Measurements from ENCODE around the gene EPYC. TPM values are rescaled to one million over a fixed set of nuclear protein-coding genes. Genes with fewer than 3 reads are reported as not detected.

The EPYC gene
- total and polyA plus RNA-seq, 2 experiments from 2014 or later: not detected

DNA sequence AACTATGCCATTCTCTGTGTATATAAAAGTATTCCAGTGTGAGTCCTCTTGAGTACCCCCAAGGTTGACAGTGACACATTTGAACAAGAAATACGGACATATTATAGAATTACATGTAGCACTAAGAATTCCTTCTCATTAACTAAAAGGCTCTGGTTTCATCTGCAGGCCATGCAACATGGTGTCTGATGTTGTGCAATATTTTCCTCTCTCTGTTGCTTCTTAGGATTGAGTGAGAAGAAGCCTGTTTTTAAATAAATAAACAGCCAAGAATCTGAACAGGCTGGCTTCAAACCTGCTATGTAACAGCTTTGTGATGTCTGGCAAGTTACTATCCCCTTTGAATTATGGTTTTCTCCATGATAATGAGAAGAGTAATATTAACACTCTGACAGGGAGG is 27.5 kb downstream of the EPYC start (continued):
- TF ChIP-seq POLR2AphosphoS5 (IDR thresholded peaks at IDR 0.05; ENCODE audit: low read depth) (no peak), ZNF331 (CRISPR knock-in tag; IDR thresholded peaks at IDR 0.05; ENCODE audit: low read depth) (no peak), NANOG (IDR thresholded peaks at IDR 0.05; ENCODE audit: borderline replicate concordance) (no peak), ZNF114 (CRISPR knock-in tag; IDR thresholded peaks at IDR 0.05) (no peak), CREB1 (CRISPR knock-in tag; IDR thresholded peaks at IDR 0.05; ENCODE audit: low read depth) (no peak)
- TF ChIP-seq, protein P1, sequence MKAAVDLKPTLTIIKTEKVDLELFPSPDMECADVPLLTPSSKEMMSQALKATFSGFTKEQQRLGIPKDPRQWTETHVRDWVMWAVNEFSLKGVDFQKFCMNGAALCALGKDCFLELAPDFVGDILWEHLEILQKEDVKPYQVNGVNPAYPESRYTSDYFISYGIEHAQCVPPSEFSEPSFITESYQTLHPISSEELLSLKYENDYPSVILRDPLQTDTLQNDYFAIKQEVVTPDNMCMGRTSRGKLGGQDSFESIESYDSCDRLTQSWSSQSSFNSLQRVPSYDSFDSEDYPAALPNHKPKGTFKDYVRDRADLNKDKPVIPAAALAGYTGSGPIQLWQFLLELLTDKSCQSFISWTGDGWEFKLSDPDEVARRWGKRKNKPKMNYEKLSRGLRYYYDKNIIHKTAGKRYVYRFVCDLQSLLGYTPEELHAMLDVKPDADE (IDR thresholded peaks at IDR 0.05): no peak
- TF ChIP-seq, protein P2, sequence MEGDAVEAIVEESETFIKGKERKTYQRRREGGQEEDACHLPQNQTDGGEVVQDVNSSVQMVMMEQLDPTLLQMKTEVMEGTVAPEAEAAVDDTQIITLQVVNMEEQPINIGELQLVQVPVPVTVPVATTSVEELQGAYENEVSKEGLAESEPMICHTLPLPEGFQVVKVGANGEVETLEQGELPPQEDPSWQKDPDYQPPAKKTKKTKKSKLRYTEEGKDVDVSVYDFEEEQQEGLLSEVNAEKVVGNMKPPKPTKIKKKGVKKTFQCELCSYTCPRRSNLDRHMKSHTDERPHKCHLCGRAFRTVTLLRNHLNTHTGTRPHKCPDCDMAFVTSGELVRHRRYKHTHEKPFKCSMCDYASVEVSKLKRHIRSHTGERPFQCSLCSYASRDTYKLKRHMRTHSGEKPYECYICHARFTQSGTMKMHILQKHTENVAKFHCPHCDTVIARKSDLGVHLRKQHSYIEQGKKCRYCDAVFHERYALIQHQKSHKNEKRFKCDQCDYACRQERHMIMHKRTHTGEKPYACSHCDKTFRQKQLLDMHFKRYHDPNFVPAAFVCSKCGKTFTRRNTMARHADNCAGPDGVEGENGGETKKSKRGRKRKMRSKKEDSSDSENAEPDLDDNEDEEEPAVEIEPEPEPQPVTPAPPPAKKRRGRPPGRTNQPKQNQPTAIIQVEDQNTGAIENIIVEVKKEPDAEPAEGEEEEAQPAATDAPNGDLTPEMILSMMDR (conservative IDR thresholded peaks at IDR 0.05; ENCODE audit: low read depth in 2 of 2): no peak
- TF ChIP-seq, protein P3, sequence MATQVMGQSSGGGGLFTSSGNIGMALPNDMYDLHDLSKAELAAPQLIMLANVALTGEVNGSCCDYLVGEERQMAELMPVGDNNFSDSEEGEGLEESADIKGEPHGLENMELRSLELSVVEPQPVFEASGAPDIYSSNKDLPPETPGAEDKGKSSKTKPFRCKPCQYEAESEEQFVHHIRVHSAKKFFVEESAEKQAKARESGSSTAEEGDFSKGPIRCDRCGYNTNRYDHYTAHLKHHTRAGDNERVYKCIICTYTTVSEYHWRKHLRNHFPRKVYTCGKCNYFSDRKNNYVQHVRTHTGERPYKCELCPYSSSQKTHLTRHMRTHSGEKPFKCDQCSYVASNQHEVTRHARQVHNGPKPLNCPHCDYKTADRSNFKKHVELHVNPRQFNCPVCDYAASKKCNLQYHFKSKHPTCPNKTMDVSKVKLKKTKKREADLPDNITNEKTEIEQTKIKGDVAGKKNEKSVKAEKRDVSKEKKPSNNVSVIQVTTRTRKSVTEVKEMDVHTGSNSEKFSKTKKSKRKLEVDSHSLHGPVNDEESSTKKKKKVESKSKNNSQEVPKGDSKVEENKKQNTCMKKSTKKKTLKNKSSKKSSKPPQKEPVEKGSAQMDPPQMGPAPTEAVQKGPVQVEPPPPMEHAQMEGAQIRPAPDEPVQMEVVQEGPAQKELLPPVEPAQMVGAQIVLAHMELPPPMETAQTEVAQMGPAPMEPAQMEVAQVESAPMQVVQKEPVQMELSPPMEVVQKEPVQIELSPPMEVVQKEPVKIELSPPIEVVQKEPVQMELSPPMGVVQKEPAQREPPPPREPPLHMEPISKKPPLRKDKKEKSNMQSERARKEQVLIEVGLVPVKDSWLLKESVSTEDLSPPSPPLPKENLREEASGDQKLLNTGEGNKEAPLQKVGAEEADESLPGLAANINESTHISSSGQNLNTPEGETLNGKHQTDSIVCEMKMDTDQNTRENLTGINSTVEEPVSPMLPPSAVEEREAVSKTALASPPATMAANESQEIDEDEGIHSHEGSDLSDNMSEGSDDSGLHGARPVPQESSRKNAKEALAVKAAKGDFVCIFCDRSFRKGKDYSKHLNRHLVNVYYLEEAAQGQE (IDR thresholded peaks at IDR 0.05; ENCODE audit: unreplicated experiment): no peak

DNA sequence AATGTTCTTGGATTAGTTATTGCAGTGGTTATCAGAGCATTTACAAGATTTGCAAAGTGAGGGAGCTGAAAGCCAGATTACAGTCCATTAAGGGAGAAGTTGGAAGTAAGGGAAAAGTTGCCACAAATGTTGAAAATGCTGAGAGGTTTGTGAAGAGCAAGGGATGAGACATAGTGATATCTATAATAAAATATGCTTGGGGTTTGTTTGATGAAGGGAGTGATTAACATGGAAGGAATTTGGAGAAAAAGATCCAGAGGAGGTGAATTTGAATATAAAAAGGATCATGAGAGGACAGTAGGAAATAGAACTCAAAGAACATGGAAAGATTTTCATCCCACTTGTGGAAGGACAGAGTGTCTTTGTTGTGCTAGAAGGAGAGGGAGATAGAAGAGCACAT is 30.5 kb downstream of the EPYC start:
- DNase-seq (ENCODE audit: low spot score): no peak
- Histone ChIP-seq H3K4me1 (ENCODE audit: insufficient read depth) (peaks cover 12% of the 10 kb centered on the region), H2AFZ (no peak overlapping the region), H3K79me2 (replicated peaks; ENCODE audit: insufficient read depth) (no peaks in the 10 kb centered on the region), H3K27me3 (ENCODE audit: insufficient read depth) (no peaks in the 10 kb centered on the region), H3K4me2 (no peak overlapping the region), H4K20me1 (replicated peaks; ENCODE audit: insufficient read depth) (no peaks in the 10 kb centered on the region), H3K4me3 (no peak overlapping the region), H3K9me2 (ENCODE audit: insufficient read depth) (no peaks in the 10 kb centered on the region), H3F3A (replicated peaks; ENCODE audit: low read depth) (no peaks in the 10 kb centered on the region), H3K27ac (ENCODE audit: low read depth) (no peak overlapping the region), H3K36me3 (ENCODE audit: insufficient read depth) (no peaks in the 10 kb centered on the region)
- Mint-ChIP-seq H3K4me1 (peaks cover 19% of the 10 kb centered on the region), H3K9me3 (no peaks in the 10 kb centered on the region), H3K27me3 (ENCODE audit: insufficient read depth, low read depth, poor library complexity) (no peaks in the 10 kb centered on the region), H3K4me3 (no peak overlapping the region), H3K36me3 (ENCODE audit: low read depth) (no peaks in the 10 kb centered on the region), H3K27ac (no peak overlapping the region)
- no peak for ATAC-seq
- TF ChIP-seq ZNF331 (CRISPR knock-in tag; IDR thresholded peaks at IDR 0.05; ENCODE audit: low read depth): no peak
- TF ChIP-seq, protein P3 (IDR thresholded peaks at IDR 0.05; ENCODE audit: unreplicated experiment): no peak
- no peak for TF ChIP-seq POLR2AphosphoS5 (IDR thresholded peaks at IDR 0.05; ENCODE audit: low read depth)
- no peak for TF ChIP-seq EZH2phosphoT487 (IDR thresholded peaks at IDR 0.05; ENCODE audit: unreplicated experiment)
- TF ChIP-seq, protein P2 (conservative IDR thresholded peaks at IDR 0.05; ENCODE audit: low read depth in 2 of 2): no peak
- TF ChIP-seq, protein P1 (IDR thresholded peaks at IDR 0.05): no peak
- TF ChIP-seq NANOG (IDR thresholded peaks at IDR 0.05; ENCODE audit: borderline replicate concordance): no peak
